Activated CD8-positive, alpha-beta memory T cell treated with anti-CD3 and anti-CD28 coated beads for 4 hours (primary cell): ENCODE results near the gene KCTD16.

ENCODE experiments used
- DNase-seq, 2 donors: peaks; one replicate each; pipeline ENCODE4 v3.0.0-alpha.2; 2020; ENCODE audit warnings: low read depth in 2 of 2

Gene KCTD16

DNA sequence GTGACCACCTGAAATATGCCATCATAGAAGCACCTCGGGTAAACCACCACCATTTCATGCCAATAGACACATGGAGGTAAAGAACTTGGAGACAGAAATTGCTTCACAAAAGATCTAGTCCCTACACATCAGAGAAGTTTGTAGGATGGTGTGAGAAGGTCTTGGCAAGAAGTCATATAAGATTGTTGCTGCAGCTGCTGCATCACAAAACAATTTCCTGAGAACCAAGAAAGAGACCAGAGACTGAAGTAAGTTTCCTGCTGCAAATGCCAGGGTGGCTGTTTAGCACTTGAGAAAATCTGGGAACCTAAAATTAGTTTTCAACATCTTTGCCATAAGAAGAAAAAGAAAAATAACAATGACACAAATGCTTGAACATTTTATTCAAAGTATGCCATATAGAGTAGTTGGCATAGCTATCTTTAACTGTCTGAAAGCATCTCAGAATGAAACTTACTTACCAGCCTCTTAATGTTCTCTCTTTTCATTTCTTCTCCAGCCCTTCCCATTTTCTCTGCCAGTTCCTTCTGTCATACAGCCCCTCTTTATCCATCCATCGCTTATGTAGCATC lies 114.3 kb downstream of the KCTD16 start:
- no peak for DNase-seq

DNA sequence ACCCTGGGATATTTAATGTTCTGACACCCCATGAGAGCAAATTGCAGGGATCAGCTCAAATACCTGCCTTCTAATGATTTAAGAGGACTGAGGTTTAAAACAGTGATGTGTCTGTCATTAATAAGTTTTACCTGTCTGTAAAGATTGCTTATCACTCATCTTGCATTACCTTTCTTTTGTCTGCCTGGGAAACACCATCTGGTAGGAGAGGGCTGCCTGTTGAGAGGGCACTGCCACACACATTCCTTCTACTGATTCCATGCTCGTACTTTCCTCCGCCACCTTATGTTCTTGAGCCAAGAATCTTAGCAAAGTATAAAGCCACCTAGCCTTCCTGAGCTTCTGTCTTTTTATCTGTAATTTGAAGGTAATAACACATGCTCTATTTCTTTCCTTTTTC lies 118.6 kb downstream of the KCTD16 start:
- DNase-seq, result no peak

DNA sequence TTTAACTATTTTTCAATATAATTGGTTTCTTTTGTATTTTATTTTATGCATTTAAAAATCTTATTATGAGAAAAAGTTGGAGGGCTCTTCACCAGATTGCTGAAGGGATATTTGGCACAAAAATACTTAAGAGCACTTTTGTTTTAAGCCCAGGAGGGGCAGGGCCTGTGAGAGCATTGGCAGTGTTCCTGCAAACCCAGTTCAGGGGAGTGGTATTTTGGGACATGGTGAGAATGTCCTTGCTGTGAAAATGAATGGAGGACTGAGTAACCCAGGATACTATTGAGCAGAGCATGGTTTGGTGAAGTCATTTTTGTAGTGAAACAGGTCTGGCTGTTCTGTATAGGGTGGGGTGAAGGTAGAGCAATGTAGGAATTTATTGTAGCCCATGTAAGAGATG lies 121.4 kb downstream of the KCTD16 start:
- no peak for DNase-seq

DNA sequence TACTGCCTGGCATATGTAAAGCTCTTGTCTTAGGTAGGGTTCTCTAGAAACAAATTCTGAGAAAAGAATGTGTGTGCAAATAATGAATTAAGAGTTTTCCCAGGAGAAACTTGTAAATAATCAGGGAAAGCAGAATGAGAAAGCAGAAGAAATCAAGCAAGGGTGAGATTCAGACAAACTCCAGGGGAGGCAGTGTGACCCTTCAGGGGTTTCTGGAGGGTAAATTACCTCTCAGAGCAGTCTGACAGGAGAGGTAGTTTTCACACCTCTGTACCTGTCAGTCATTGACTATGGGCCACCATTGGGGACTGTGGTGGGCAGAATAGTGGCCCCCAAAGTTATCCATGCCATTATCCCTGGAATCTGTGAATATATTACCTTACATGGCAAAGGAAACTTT lies 124.6 kb downstream of the KCTD16 start:
- no peak for DNase-seq

DNA sequence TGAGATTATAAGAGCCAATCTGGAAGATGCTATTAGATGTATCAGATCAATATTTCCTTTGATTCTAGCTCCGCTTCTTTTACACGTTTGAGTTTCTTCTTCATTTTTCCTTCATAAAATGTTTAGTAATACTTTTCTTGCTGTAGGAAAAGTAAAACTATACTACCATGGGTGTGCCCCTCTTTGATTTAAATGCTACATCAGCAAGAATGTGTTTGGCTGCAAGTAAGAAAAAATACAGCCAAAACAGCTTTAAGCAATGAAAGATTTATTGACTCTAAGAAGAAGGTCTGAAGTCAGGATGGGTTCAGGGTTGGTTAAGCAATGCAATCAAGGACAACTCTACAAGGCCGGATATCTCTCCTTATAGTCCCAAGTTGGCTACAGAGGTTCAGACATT lies 126.4 kb downstream of the KCTD16 start:
- DNase-seq, result no peak

DNA sequence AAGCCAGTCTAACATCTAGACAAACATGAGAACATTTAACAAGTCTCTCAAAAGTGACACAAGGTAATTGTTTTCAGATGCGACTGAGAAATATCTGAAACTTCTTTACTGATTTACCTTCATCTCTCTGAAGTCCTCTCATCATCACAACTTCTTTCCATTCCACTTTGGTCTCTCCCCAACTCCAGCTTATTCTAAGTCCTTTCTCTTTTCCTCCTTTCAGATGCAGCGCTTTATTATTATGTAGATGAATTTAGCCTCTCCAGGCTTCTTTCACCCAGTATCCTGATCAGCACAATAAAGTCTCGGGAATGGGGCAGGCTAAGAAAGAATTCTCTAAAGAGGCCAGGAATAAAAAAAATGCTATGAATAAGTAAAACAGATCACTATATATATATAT lies 128.0 kb downstream of the KCTD16 start:
- no peak for DNase-seq

DNA sequence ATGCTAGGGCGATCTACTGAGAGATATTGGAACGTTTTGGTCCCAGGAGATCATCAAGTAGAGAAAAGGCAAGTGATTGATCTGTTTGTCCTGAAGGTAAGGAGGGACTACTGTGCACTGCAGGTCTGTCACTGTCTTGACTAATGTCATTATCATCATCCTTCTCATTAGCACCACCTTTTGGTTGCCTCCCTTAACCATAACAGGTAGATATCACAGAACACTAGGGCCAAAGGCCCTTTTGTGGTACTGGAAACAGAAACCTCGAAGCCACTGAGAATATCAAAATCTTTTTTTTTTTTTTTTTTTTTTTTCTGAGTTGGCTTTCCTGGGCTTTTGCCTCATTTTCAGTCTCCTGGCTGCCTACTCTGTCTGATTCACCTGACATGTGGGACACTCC lies 134.0 kb downstream of the KCTD16 start:
- DNase-seq, result no peak

DNA sequence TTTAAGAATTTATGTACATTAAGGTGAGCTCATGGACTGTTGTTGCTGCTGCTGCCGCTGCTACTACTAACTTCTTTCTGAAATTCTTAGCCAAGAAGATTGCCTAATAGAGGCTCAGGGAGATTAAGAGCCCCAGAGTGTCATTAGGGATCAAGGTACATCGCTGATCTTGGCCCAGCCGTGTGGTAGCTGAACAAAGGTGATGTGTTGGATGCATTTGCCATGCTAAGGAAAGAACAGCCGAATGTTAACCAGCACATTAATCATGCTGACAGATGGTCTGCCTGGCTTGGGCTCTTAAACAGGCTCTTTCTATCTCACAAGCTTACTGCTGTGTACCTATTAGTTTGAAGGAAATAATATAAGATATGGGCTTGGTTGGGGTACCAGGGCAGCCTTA lies 137.1 kb downstream of the KCTD16 start:
- no peak for DNase-seq

DNA sequence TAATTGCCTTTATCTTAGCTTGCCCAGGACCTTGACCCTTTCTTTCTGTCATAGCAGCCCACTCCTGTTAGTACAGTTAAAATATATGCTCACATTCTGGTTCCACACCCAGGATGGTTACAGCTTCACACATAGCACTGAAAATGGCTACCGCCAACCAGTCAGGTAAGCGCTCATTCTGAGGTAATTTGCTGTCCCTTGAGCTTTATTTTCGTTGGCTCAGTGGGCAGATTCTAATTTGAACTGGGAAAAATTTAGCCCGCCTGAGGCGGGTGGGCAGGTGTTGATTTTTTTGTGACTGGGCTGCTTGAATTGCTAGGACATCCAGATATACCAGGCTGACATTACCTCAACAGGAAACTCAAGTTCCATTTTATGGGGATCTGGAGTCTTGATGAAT lies 137.5 kb downstream of the KCTD16 start:
- no peak for DNase-seq

DNA sequence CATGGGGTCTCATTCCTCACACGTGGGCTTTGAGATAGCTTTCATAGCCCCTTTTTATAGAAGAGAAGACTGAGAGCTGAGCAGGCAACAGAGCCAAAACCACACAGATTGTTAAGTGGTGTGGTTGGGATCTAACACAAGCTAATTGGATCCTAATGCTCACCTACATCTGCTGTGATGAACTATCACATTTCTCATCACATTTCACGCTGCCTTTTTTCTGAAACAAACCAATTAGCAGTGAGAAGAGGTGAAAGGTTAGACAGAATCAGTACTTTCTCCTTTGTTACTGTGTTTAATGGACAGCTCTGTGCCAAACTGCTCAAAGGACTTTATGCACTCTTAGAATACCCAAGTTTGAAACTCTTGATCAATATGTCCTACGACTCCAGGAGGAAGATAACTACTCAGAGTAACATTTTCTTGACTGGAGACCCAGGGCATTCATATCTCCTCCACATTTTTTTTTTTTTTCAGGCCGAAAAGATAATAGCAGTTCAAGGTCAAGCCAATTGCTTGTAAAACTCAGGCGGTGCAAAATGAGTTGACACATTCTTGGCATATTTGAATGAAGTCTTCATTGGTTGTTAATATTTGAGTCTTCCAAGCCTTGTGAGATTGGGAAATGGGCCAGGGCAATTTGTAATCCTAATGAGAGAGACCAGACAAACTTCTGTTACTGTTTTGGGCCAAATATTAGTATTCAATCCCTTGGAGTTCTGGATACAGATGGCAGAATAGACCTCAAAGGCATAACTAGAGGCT lies 138.4 kb downstream of the KCTD16 start:
- no peak for DNase-seq

DNA sequence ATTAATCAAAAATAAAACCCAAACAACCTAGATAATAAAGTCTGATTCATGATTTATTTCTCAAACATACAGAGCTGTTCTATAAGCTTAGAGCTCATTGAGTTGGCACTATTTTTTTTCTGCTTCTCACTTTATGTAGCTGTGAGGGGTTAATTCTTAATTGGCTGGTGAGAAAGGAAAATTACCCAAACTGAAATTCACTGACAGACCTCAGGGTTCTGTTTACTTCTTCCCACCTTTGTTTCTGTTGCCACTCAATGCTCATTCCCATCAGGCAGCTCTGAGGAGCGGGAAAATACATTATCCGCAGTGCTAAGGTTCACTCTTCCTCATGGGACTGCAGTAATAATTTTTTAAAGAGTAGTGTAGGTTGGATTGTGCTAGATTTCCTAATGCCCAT lies 139.9 kb downstream of the KCTD16 start:
- DNase-seq, result no peak

DNA sequence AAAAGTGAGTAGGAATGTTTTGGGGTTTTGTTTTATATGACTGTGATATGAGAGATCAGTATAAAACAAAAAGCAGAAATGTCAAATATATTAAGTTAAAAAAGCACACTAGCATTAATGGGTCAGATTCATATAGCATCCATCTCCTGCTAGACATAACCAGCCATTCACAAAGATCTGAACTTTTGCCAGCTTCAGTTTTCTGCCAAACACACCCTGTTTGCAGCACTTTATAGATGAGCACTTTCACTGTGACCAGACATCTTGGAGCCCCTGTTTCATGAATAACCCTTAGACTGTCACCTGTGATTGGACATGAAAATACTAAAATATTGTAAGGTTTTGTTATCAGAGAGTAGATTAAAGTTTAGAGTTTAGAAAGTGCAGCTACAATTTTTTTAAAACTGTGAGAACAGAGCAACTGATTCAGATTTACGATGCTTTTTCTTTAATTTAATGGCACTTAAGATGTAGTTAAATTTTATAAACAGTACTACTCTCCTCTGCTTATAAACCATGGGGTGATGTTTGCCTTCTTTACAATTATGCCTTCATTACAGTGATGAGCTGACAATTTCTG lies 142.6 kb downstream of the KCTD16 start:
- no peak for DNase-seq

DNA sequence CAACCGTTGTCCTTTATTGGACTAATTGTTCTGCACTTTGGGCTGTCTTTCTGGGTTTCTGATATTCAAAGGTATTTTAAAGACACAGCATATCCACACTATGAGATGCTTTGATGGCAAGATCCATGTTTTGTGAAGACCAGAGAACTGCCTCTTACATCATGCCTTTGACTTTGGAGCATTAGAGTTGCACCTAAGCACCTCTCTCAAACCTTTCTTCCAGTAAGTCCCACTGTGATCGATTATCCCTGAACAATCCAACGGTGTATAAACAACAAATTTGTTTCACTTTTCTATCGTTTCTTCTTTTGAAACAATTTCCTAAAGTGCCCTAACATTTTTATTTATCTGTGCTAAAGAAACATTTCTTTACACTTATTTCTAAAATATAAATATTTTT lies 144.4 kb downstream of the KCTD16 start:
- DNase-seq, result no peak

DNA sequence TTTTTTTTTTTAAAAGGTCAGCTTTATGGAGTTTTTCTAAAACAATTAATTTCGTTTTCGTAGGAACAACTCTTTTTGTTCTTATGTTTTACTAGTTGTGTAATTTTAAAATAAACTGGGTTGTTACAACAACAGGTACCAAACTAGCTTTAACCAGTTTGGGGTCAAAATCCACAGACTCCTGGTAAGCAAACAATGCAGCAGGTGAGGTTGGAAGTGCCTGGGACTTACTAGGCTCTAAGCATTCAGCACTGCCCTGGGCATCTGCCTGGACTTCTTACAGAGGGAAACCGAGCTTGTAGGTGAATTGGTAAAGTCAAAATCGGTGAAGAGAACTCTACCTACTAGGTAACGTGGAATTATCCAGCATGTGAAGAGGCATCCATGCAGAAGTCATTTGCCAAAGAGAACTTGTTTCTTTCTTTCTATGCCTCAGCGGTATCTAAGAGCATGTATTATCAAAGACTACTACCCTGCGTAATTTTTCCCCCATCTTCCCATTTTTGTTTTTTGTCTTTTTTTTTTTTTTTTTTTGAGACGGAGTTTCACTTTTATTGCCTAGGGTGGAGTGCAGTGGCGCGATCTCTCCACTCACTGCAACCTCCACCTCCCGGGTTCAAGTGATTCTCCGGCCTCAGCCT lies 145.4 kb downstream of the KCTD16 start:
- DNase-seq, result no peak

DNA sequence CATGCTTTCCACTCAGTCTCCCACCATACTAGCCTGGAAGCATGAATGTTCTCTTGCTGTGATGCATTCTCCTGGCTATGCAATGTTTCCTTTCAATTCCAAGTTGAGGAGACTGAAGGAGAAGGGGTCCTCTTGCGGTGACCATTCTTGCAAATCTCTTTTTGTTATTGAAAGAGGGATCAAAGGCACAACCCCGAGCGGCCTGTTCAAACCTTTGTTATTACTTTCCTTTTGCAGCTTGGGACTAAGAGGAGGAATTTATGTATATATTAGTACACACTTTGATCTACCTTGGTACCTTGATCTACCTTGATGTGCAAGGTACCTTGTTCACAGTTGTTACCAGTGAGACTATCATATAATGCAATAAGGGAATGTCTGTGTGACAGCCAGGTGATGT lies 147.3 kb downstream of the KCTD16 start:
- DNase-seq, result no peak

DNA sequence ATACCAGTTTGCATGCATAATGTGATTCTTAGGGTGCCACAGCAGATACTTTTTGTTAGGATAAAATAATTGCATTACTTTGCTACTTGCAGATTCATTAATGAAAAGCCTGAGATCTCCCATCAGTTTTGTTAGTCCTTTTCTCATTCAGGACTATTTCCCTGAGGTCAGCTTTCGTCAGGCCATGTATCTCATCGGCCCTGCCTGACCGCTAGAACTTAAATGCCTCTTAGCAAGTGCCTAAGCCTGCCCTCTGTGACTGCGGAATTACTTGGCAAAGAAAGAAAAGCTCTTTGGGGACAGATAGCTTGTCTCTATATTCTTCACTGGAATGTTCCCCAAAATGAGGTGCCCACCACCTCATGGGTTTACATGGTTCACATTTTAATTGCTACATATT lies 147.8 kb downstream of the KCTD16 start:
- no peak for DNase-seq

DNA sequence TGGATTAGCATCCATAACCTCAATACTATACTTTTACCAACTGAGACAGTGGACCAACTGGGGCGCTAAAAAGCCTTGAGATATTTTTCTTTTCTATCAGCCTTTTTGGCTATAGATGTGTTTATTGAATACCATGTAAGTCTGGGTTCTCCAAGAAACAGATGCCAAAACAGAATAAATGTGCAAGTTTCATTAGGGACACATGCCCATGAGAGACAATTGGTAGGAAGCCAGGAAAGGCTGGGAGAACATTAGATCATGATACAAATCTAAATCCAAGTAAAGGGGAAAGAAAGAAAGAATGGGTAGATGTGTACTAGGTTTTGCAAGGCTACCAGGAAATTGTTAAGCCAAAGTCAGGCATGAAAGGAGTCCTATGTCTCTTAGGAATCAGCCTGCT lies 152.5 kb downstream of the KCTD16 start:
- DNase-seq, result no peak

DNA sequence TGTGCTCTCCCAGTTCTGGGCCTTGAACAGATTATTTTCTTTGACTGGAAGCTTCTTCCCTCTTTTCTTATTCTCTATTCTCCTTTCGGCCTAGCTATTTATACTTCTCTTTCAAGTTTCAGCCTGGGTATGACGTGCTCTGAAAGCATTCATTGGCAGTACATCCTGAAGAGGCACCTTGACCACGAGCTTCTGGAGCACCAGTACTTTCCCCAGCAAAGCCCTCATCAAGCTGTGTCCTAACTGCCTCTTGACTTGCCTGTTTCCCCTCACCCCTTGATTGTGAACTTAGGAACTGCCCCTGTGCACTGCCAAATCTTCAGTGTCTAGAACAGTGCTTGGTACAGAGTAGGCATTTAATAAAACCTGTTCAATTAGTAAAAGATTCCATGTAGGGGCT lies 154.9 kb downstream of the KCTD16 start:
- DNase-seq, result no peak

DNA sequence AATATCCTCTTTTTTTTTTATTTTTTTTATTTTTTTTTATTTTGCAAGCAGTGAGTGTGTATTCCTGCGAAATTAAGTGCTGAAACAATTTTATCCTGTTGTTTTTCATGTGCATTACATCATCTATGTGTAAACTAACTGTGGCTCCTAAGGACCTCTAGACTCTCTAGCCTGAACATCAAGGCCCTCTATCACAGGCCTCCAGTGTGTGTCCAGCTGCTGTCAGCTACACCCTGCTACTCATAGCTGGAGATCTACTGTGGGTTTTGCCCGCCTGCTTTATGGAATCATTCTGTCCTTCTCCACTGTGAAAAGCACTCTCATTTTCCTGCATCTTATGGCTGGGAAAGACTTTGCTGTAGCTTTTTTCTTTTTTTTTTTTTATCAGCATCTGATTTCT lies 157.8 kb downstream of the KCTD16 start:
- DNase-seq, result no peak

DNA sequence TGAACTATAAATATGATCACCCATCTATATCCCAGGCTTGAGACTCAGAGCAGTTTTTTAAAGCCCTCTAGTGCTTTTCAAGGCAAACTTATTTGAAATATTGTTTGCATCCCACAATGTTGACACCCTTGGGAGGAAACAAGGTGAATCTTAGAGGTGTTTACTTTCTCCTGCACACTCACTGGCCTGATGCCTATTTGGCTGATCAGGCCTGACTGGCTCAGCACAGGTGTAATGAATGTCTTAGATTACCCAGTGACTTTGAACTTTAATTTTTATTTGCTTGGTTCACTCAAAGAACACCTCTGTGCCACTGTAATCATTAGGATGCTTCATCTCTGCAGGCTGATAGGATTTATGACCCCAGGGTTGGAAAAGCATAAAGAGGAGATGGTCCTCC lies 158.3 kb downstream of the KCTD16 start:
- DNase-seq, result no peak

DNA sequence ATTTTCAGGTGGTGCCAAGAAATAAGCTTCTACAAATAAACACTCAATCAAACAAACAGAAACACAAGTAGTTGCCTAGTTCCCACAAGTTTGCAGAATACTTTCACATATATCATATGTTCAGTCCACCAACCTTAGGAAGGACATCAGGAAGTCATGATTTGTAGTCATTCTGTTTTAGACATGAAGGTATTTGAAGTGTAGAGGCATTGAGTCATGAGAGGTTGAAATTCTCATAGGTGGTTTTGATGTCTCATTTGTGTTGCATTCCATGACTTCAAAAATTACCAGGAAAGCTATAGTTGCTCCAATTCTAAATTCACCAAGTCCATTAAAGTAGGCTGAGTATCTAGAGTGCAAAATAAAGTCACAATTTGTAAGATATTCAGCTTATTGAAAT lies 159.0 kb downstream of the KCTD16 start:
- no peak for DNase-seq

DNA sequence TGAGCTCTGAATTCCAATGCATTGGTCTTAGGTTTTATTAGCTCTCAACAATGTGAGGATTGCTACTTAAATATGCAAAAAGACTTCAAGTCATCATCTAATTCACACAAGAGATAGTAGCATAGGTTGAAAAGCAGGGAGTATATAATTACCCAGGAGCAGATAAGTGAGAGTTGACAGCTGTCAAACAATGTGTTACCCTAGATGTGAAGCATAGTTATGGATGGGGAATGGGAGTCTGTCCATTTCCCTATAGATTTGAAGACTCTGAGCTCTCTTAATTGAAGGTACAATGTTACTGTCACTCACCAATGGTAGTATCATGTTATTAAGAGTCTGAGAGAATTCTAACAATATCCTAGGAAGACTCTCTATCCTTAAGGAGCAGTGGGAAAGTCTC lies 160.7 kb downstream of the KCTD16 start:
- no peak for DNase-seq

DNA sequence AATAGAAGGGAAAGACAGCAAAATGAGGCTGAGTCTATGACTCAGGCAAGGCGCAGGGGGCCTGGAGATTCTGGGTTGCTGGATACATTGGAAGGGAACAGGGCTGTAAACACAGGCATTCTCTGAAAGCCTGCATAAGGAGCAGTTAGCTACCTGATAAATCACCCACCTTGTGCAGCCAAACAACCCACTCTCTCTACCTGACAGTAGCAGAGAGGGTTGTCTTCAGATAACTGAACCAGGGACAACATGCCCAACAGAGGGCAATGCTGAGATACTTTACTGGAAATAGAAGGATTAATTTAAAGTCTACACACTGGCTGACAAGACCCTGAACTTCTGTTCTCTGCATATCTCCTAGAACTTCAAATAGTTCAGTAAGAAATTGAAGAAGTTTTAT lies 161.6 kb downstream of the KCTD16 start:
- DNase-seq, result no peak
